B cell (primary cell): ENCODE data around the gene CYP2W1. TPM values are rescaled to one million over a fixed set of nuclear protein-coding genes. Genes with fewer than 3 reads are reported as not detected.

Experiments used
- ATAC-seq: fragments of 200-7000 bp; cut with Tn5 transposase; one replicate; pipeline ENCODE4 v1.10.0; 2021; ENCODE audit warnings: low read depth, mild to moderate bottlenecking, moderate number of reproducible peaks, moderate library complexity
- CTCF ChIA-PET: fragments of 350-600 bp; sonication (Branson Sonifier 250); formaldehyde crosslinking; loops from one replicate; lab custom pipeline; 2021; ENCODE audit warnings: antibody characterized with exemption, inconsistent platforms; lab: Charles Lee
- POLR2A ChIA-PET: fragments of 350-600 bp; sonication (Branson Sonifier 250); formaldehyde crosslinking; loops from one replicate; lab custom pipeline; 2021; ENCODE audit warnings: antibody characterized with exemption; lab: Charles Lee
- DNase-seq: peaks from one replicate; pipeline ENCODE4 v3.0.0; 2013
- H2AFZ ChIP-seq: 2 replicates; pipeline ENCODE4 v1.6.1; 2012; ENCODE audit warnings: mild to moderate bottlenecking, low read depth, low read length; ENCODE audit not compliant: insufficient read depth, poor library complexity, severe bottlenecking
- H3K27ac ChIP-seq, 2 donors: 1 replicate in 1 of 2; 2 replicates in 1 of 2; pipeline ENCODE4 v1.5.1; 2012 to 2013; ENCODE audit warnings: low read length in 2 of 2, mild to moderate bottlenecking in 2 of 2, moderate library complexity in 1 of 2
- H3K27me3 ChIP-seq, 4 experiments: fragments of 200-600 bp in 1 of 4; sonication (generic) in 1 of 4; replicated peaks in 1 of 4; 1 replicate in 2 of 4; 2 replicates in 2 of 4; pipeline versions ENCODE4 v1.6.1 to v1.7.0; 2013 to 2016; ENCODE audit warnings: low read length in 3 of 4, mild to moderate bottlenecking in 2 of 4, mixed read lengths in 1 of 4, moderate library complexity in 1 of 4; ENCODE audit not compliant: insufficient read depth in 4 of 4, control insufficient read depth in 3 of 4; ENCODE audit errors: control extremely low read depth in 1 of 4
- H3K36me3 ChIP-seq, 2 experiments: replicated peaks in 1 of 2; 1 replicate in 1 of 2; 2 replicates in 1 of 2; pipeline versions ENCODE4 v1.6.1 to v1.7.1; 2013; ENCODE audit warnings: low read length in 1 of 2; ENCODE audit not compliant: insufficient read depth in 2 of 2, control insufficient read depth in 1 of 2; ENCODE audit errors: control extremely low read depth in 1 of 2, extremely low read depth in 1 of 2
- H3K4me1 ChIP-seq, 2 donors: fragments of 200-600 bp in 1 of 2; sonication (generic) in 1 of 2; 1 replicate in 1 of 2; 2 replicates in 1 of 2; pipeline versions ENCODE4 v1.5.1 to v1.6.1; 2013 to 2017; ENCODE audit warnings: low read length in 2 of 2; ENCODE audit not compliant: control insufficient read depth in 2 of 2, insufficient read depth in 2 of 2
- H3K4me2 ChIP-seq: replicated peaks from 2 replicates; pipeline ENCODE3; 2012; ENCODE audit warnings: mild to moderate bottlenecking, low read depth, low read length; ENCODE audit not compliant: poor library complexity, severe bottlenecking
- H3K4me3 ChIP-seq, 5 experiments: fragments of 200-600 bp in 1 of 5; sonication (generic) in 1 of 5; 1 replicate in 3 of 5; 2 replicates in 2 of 5; pipeline versions ENCODE4 v1.5.1 to v1.7.0; 2011 to 2016; ENCODE audit warnings: low read length in 4 of 5, mild to moderate bottlenecking in 4 of 5, low read depth in 2 of 5, control low read depth in 1 of 5, moderate library complexity in 1 of 5; ENCODE audit not compliant: insufficient read depth in 1 of 5; ENCODE audit errors: control extremely low read depth in 1 of 5, extremely low read depth in 1 of 5
- H3K79me2 ChIP-seq: fragments of 200-600 bp; sonication (generic); one replicate; pipeline ENCODE4 v1.6.0; 2016; ENCODE audit warnings: low read length; ENCODE audit not compliant: control insufficient read depth, insufficient read depth
- H3K9ac ChIP-seq: fragments of 200-600 bp; sonication (generic); 2 replicates; pipeline ENCODE4 v1.6.1; 2017; ENCODE audit warnings: mild to moderate bottlenecking, low read length, moderate library complexity
- H3K9me3 ChIP-seq, 3 donors: one replicate each; pipeline versions ENCODE4 v1.6.1 to v1.7.1; 2013; ENCODE audit warnings: low read length in 2 of 3; ENCODE audit not compliant: control insufficient read depth in 2 of 3, insufficient read depth in 1 of 3; ENCODE audit errors: control extremely low read depth in 1 of 3
- H4K20me1 ChIP-seq: 2 replicates; pipeline ENCODE4 v1.6.0; 2012; ENCODE audit warnings: mild to moderate bottlenecking, low read length; ENCODE audit not compliant: insufficient read depth, control insufficient read depth, poor library complexity, severe bottlenecking
- H3K27ac Mint-ChIP-seq: one replicate; pipeline ENCODE4 v1.8.0; 2021; ENCODE audit warnings: mixed read lengths
- H3K27me3 Mint-ChIP-seq: one replicate; pipeline ENCODE4 v1.8.0; 2021; ENCODE audit warnings: mixed read lengths
- H3K4me1 Mint-ChIP-seq: one replicate; pipeline ENCODE4 v1.8.0; 2021; ENCODE audit warnings: mixed read lengths
- H3K4me3 Mint-ChIP-seq: one replicate; pipeline ENCODE4 v1.8.0; 2021; ENCODE audit warnings: mixed read lengths
- H3K9me3 Mint-ChIP-seq: one replicate; pipeline ENCODE4 v1.8.0; 2022; ENCODE audit warnings: mixed read lengths; ENCODE audit not compliant: insufficient read depth
- CTCF ChIP-seq: fragments of 200-600 bp; IDR thresholded peaks from one replicate; pipeline ENCODE4 v1.8.0; 2022; ENCODE audit warnings: antibody characterized with exemption, mild to moderate bottlenecking
- EZH2 ChIP-seq: IDR thresholded peaks from 2 replicates; pipeline ENCODE4 v1.6.1; 2012; ENCODE audit warnings: borderline replicate concordance, low read depth, mild to moderate bottlenecking, moderate library complexity, low read length; ENCODE audit not compliant: insufficient read depth, poor library complexity, severe bottlenecking
- WGBS: methylation state at CpG from one replicate; pipeline ENCODE4 v1.1.5; 2013; ENCODE audit warnings: missing lambda C conversion rate; ENCODE audit not compliant: insufficient coverage; 5-methylcytosine and 5-hydroxymethylcytosine counted together
- intact Hi-C: fragments of 100-400 bp; cut with micrococcal nuclease; formaldehyde crosslinking; loops from one replicate; pipeline ENCODE4 v1.10.0; 2022
- polyA plus RNA-seq: library from polyadenylated mRNA; depleted of rRNA; stranded (reverse); fragments of >200 nt; gene quantifications from 2 replicates; pipeline ENCODE4 v1.2.3, GENCODE V29; 2012
- total RNA-seq, 2 donors: library from RNA; stranded (reverse); fragments of 120-200 nt in 1 of 2; gene quantifications; 1 replicate in 1 of 2; 2 replicates in 1 of 2; pipeline versions ENCODE4 v1.2.3 to v1.2.4, GENCODE V29; 2013 to 2022

CYP2W1 gene
- total and polyA plus RNA-seq, 2 donors (not counting 1 experiment from before 2014, with no cell fraction given) = not detected

GRCh38 chr7:1011297-1012003, 28.5 kb downstream of the CYP2W1 start:
- no peaks in the 10 kb centered on the region for H3K27me3 ChIP-seq
- Mint-ChIP-seq H3K4me3 (peak overlapping the region; percentile 52), H3K4me1 (peaks cover 41% of the 10 kb centered on the region), H3K9me3 (no peaks in the 10 kb centered on the region), H3K27ac (peak overlapping the region; percentile 56), H3K27me3 (no peaks in the 10 kb centered on the region)
- peaks cover 10 to 17% of the 10 kb centered on the region in 2 donors for H3K4me1 ChIP-seq
- no peak overlapping the region for H3K4me3 ChIP-seq
- H3K9me3 ChIP-seq = peaks cover 0 to 5% (median 0%) of the 10 kb centered on the region in 3 donors
- WGBS = 82% methylated on average over 13 of the region's 13 CpGs
- ChIA-PET CTCF (interaction anchor here (1.5 to 1.7 kb wide), 2 partner anchors 10 to 18 kb away, joined by 4 to 10 read pairs; no protein-coding TSS in a partner anchor), POLR2A (interaction anchor here (1.4 kb wide), 1 partner anchor 18 kb away, joined by 6 read pairs; no protein-coding TSS in a partner anchor)
- ATAC-seq = peak; percentile 18
- H3K4me2 ChIP-seq = peak overlapping the region; percentile 46
- H4K20me1 ChIP-seq = peaks cover 92% of the 10 kb centered on the region
- no peak overlapping the region for H2AFZ ChIP-seq
- H3K9ac ChIP-seq = no peak overlapping the region
- peaks cover 0 to 33% of the 10 kb centered on the region in 2 experiments for H3K36me3 ChIP-seq
- no peak overlapping the region for H3K27ac ChIP-seq
- H3K79me2 ChIP-seq = peaks cover 68% of the 10 kb centered on the region
- no peak for DNase-seq
- intact Hi-C loops = no loop called here
- TF ChIP-seq EZH2 (no peak), CTCF (no peak)
